Suprapubic skin (tissue), 3 donors: ENCODE results near the gene PLXNB2.

Experiments
- CTCF ChIP-seq, 2 donors: fragments of 200-600 bp in 1 of 2; fragments of 450-650 bp in 1 of 2; sonication (generic) in 1 of 2; IDR thresholded peaks; one replicate each; pipeline ENCODE4 v1.5.1; 2016 to 2019; ENCODE audit warnings: antibody characterized with exemption in 2 of 2, mild to moderate bottlenecking in 1 of 2, moderate library complexity in 1 of 2
- EP300 ChIP-seq: sonication (generic); formaldehyde crosslinking; IDR thresholded peaks from one replicate; pipeline ENCODE4 v1.6.1; 2017; ENCODE audit warnings: antibody characterized with exemption

DNA sequence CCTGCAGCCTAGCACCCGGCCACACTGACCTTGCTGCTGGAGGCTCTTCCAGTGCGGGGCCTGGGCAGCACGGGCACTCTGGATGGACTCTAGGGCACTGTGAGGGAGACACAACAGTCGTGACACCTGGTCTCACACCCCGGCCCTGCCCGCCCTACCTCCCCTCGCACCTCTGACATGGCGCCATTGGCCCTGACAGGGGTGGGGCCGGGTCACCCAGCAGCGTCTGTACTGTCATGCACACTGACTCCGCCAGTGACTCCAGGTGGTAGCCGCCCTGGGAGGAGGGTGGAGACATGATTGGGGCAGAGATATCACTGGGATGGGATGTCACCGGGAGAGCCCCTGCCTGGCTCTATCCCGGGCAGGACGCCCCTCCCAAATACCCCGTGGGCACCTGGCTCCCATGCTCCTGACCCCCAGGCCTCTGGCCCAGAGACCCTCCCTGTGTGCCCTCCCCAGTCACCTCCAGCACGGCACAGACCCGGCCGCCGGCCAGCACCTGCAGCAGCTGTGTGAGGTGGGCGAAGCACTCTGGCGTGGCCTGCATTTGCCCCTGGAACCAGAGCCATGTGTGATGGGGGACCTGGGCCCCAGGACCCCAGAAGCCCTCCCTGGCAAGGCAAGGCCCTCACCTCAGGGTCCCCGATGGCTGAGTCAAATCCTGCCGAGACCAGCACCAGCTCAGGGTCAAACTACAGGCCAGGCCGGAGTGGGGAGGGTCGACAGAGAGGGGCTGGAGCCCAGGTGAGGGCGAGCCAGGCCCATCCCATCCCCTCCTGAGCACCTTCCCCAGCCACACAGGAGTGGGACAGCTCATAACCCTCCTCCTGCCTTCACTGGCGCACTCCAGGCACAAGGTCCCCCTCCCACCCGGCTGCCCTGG is 59.0 kb downstream of the PLXNB2 start:
- TF ChIP-seq CTCF (IDR thresholded peaks at IDR 0.05) (no peak), EP300 (no peak)
